Fibroblast of lung (primary cell): ENCODE data around the gene NMNAT3.

Experiments
- CTCF ChIP-seq, 2 donors: IDR thresholded peaks in 1 of 2; conservative IDR thresholded peaks in 1 of 2; 1 replicate in 1 of 2; 2 replicates in 1 of 2; pipeline ENCODE4 v1.5.1; 2011 to 2012; ENCODE audit warnings: low read length in 2 of 2, control low read depth in 1 of 2, inconsistent platforms in 1 of 2, low read depth in 1 of 2, mild to moderate bottlenecking in 1 of 2
- EZH2 ChIP-seq: IDR thresholded peaks from 2 replicates; pipeline ENCODE4 v1.5.1; 2012; ENCODE audit warnings: low read length, control low read depth, mild to moderate bottlenecking; ENCODE audit errors: missing control alignments

GRCh38 chr3:139554628-139555027 lies 123.1 kb downstream of the NMNAT3 start:
- TF ChIP-seq EZH2 = no peak
- TF ChIP-seq CTCF (conservative IDR thresholded peaks at IDR 0.05 in 1 of 2, IDR thresholded peaks at IDR 0.05 in 1 of 2; ENCODE audit: low read depth in 1 of 2, low read length in 2 of 2) = no peak
